GM18517 (cell line): ENCODE data around the gene STX3.
"Not testable (repeated sequence)": the region's sequence is repeated elsewhere in the genome, so short reads cannot be mapped to it uniquely, and the experiment has no call there.

Experiments
- ATAC-seq: cut with Tn5 transposase; IDR thresholded peaks from one replicate; pipeline ENCODE4 v1.9.1; 2021; ENCODE audit warnings: mild to moderate bottlenecking, moderate library complexity; ENCODE audit not compliant: unreplicated experiment

Gene STX3

DNA sequence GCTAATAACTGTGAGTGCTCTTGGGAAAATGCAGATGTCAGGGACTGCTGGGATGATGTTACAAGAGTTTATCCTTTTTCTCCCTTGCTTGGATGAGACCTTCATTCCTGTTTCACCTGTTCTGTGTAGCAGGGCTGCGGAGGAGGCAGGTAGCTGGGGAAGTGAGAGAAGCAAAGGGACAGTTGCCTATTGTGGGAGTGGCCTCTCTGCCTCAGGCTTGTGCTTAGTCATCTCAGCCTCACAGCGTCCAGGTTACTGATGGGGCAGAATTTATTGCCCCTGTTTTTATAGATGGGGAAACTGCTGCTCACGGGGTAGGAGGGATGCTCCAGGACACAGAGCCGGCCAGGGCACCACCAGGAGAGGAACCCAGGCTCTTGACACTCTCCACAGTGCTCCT, 1.7 kb downstream of the STX3 start:
- ATAC-seq: no peak

DNA sequence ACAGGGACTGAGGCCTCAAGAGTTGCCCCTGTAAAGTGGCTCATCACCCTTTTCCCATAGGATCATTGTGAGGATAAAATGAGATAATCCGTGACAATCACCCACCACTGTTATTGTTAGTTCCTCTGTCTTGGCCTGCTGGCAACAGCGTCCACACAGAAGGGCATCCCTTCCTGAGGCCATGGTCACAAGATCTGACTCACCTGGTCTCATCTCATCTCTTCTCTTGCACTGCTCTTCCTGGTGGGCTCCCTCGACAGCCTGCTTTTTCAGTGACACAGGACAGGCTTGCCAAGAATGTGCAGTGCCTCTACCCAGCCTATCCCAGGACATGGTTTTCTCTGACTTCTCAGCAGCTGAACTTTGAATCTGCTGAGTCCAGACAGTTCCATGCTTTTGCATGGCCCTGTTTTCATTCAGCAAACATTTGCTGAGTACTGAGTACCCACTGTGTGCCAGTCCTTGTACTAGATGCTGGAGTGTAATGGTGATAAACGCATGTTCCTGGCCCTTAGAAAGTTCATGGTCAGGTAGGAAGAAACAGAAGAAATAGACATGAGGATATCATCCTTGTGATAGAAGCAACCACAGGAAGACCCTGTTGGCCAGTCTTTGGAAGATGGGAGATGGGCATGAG, 3.3 kb downstream of the STX3 start:
- ATAC-seq: no peak

DNA sequence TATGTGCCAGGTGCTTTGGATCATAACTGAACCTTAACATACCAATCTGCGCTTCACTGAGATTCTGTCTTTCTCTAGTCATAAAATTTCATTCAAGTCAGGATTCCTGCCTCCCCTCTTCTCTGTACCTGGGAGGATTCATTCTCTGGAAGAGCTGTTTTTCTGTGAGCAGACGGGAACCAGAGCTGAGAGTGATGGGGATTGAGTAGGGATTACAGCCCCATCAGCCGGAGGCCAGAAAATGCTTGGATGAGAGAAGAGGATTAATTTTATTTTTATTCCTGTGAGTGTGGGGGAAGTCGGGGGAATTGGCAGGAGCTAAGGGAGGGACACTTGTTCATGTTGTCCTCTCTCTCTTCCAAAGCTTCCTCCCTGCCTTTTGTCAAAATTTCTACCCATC, 4.7 kb downstream of the STX3 start:
- ATAC-seq: no peak

DNA sequence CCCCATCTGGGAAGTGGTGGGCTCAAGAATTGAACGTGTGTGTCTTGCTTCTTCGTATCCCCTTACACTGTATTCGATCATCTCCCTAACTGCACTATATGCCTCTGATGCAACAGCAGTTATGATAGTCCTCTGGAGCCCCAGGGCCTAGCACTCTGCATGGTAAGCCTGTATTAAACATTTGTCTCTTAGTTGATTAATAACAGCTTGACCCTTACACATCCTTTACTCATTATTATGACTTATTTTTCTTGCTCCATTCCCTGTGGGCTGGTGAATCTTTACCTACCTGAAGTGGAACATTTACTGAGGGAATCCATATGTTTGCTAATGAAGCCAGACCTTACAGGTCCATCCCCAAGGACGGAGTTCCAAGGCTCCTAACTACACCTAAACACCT, 5.6 kb downstream of the STX3 start:
- no peak for ATAC-seq

DNA sequence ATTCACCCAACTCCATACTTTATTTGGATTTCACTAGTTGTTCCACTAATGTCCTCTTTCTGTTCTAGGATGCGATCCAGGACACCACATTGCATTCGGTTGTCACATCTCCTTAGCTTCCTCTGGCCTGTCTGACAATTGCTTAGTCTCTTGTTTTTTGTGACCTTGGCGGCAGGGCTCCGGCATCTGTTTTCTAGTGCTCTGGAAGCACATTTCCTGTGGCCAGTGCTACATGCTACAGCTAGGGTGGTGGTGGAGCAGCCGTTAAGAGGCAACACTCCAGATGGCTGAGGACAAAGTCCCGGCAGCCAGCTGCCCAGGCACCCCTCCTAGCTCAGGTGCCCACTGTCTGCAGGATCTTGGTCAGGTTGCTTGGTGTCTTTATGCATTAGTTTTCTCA, 6.8 kb downstream of the STX3 start:
- no peak for ATAC-seq

DNA sequence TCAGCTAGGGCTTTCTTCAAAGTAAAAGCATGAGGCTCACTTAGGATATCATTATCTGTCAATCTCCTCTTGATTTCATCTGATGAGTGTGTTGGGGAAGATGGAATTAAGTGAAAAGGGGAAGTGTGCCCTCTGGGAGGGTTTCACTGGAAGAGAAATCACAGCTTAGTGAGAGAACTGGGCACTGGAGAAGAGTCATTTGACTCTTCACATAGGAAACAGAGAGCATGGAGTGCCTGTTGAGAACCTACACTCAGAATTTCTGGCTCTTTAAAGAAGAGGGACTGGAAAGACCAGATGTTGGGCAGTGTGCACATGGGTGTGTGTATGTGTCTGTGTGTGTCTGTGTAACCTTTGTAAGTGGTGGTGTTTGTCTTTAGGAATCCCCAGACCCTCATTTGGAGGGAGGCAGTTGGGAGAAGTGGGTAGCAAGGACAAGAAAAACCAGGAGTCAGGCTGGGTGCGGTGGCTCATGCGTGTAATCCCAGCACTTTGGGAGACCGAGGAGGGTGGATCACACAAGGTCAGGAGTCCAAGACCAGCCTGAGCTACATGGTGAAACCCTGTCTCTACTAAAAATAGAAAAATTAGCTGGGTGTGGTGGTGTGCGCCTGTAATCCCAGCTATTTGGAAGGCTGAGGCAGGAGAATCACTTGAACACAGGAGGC, 10.0 kb downstream of the STX3 start:
- no peak for ATAC-seq

DNA sequence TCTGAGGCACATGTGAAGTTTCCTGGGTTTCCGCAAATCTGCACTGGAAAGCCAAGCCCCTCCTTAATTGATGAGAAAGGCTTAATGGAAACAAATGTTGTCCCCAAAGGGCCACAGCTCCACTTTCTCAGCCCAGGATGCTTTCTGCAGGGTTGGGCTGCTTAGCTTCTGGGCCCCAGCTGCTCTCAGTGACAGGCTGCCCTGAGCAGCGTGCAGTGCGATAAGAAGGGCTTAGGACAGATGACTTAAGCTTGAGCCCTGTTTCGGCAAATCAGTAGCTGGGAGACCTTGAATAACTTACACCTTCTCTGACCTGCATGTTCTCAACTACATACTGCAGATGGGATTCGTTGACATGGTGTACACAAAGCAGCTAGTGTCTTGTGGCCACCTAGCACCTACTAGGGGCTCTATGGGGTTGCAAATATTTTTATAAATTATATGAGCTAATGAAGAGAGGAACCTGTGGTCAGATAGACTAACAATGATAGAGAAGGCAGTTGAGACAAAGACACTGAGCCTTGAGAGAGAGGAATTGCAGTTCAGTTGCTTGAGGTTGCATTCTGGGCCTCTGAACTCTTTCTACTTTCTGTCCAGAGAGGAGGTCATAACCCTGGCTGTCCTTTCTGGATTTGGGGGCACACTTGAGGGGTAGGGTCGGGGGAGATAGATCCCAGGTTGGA, 11.5 kb downstream of the STX3 start:
- no peak for ATAC-seq

DNA sequence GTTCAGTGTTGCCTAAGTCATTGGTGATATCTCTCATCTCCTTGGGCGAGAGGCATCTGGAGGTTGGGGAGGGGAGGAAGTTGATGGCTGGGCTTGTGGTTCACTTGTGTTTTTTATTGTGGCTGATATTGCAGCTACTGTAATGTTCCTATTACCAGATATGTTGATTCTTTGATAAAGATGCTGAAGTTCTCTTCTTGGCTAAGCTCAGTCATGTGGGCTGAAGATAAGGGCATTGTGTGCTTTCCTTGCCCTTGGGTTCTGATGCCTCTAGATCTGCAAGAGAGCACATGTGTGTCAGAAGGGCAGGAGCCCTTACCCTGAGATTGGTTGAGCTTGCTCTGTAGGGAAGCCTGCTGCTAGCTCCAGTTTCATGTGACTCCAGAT, 12.0 kb downstream of the STX3 start:
- ATAC-seq: no peak

DNA sequence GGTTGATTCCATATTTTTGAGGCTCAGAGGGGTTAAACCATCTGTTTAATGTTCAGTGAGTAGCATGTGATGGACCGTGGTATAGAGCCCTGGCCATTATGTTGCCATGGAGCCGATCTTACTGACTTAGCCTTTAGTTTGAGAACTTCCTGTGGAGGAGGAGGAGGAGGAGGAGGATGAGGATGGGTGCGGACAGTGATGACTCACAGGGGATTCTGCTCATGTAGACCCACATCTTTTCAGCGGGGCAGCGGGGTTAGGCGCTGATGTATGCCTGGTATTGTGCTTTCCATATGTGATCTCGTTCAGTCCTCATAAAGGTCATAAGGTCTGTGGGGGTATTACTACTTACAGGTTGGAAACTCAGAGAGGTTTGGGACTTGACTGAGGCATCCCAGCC, 13.9 kb downstream of the STX3 start:
- ATAC-seq: no peak

DNA sequence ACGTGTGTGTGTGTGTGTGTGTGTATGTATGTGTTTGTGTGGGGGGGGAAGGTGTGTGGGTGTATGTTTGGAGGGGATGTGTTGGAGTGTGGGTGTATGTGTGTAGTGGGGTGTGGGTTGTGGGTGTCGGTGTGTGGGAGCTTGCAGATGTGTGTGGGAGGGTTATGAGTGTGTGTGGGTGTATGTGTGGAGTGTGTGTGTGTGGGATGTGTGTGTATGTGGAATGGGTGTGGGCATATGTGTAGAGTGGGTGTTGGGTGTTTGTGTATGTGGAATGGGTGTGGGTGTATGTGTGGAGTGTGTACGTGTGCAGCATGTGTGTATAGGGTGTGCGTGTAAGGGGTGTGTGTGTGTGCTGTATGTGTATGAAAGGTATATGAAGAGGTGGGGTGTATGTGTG, 14.7 kb downstream of the STX3 start:
- ATAC-seq: no peak

DNA sequence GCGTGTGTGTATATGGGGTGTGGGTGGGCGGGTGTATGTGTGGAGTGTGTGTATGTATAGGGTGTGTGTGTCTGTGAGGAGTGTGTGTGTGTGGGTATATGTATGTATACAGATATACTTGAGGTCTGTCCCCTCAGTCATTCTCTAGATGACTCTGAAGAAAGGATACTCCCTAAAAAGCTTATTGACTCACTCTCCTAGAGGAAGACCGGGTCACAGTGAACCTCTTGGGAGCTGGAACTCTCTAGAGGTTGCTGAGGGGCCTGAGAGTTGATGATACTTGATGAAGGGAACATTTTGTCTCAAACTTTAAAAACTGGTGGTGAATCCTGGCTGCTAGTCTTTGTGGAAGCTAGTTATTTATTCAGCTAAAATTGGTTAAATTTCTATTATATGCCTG, 15.1 kb downstream of the STX3 start:
- ATAC-seq: no peak

DNA sequence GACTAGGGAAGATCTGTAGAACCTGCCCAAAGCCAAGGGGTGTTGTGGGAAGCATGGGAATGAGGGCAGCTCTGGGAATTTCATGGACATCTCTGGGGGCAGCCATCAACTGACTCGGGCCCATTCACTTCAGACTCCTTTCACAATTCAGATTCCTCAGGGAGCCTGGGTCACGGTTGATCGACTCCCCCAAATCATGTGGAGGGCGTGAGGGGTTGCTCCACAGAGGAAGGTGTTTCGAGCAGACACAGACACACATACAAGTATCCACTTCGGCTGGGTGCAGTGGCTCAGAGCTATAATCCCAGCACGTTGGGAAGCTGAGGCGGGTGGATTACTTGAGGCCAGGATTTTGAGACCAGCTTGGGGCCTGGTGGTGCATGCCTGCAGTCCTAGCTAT, 15.7 kb downstream of the STX3 start:
- ATAC-seq: no peak

DNA sequence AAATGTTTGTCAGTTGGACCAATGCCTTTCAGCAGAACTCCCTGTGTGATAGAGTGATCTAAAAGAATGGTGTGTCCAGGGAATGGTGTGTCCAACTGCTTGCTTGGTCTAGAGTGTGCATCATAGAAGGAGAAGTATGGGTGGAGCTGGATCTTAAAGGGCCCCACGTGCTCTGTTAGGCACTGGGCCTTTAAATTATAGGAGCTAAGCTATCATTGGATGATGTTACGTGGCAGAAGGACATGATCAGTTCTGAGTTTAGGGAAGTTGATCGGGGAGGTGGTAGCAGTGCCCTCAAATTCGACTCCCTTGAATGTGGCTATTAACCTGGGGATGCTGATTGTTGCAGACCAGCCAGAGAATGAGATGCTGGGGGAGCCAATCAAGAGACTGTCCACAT, 16.4 kb downstream of the STX3 start:
- no peak for ATAC-seq

DNA sequence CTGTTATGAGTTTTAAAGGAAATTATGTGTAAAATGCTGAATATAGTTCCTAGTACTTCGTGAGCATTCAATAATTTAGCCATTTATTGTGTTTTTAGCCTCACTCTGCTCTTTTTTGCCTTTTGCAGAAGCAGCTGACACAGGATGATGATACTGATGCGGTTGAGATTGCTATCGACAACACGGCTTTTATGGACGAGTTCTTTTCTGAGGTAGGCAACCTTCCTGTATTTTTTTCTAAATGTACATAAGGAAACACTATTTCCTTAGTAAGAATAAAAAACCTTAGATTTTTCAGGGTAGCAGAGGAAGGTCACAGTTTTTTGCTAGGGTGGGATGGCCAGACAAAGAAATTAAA, 17.9 kb downstream of the STX3 start:
- no peak for ATAC-seq

DNA sequence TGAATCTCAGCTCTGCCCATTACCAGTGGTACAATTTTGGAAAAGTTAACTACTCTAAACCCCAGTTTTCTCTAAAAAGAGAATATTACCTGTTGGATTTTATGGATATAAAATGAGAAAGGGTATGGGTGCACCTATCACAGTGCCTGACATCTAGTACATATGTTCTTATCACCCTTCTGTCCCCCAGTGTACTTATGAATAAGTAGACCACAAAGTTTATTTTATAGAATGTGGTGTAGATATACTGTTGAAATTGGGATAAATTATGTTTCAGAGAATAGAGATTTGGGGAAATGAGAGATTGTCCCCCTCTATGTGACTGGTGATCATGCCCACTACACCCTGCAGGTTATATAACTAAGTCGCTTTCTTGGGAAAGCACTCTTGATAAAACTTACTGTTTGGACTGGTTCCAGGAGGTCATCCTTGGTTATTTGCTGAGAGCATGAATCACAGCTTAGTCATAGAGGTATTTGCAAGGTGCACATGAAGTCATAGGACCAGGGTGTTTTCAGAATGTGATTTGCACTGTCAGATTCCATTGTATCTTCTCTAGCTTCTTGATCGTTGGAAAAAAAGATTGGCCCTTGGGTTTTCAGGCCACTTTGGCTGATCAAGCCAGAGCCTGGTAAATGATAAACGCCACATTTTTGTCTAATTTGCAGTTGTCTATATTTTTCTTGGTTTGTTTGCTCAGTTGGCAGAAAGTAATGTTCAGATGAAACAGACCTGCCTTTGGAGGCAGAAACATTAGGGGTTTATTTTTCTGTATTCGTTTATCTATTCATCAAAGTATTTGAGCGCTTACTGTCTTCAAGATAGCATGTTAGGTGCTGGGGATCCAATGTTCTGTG, 21.3 kb downstream of the STX3 start:
- no peak for ATAC-seq

DNA sequence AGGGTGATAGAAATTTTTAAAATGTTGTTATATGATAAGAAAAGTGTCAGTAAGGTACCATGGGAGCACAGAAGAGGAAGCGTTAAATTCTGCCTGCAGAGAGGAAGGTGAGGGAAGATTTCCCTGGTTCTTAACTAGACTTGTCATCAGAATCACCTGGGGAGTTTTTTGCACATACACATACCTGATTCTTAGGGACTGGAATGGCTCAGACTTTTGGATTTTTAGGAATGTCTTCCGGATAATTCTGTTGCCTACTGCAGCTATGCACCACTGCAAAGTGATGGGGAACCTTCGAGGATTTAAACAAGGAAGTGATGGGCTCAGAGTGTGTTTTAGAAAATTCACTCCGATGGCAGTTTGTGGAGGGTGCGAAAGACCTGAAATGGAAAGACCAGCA, 21.9 kb downstream of the STX3 start:
- ATAC-seq: no peak

DNA sequence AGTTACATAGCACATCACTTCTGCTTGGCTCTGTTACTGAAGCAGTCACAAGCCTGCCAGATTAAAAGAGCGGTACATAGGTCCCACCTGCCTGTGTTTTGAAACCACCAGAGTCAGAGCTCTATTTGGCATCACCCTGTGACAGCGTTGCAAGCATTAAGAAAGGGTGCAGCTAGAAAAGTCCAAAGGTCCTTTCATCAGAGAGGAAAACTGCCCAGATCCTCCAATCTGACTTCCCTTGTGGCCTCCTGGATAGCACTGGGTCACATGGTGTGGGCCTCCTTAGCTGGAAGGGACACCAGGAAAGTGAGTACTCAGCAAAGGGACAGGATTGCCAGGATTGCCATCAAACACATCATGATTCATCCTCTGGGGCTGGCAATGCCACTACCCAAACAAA, 22.9 kb downstream of the STX3 start:
- no peak for ATAC-seq

DNA sequence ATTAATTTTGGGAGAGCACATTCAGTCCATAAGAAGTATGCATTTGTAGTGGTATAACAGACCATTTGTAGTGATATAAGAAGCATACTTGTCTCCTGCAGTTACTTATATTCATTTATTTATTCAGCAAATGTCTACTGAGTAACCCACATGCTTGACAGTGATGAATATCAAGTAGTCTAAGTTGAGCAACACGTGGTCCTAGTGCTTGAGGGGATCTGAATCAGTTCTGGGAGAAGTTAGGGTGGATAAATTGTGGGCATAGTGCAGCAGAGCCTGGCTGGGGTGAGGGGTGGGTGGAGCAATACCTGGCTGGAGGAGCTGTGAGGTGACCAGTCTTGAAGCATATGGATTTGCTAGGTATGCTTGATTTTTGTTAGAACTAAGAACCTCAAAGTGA, 24.3 kb downstream of the STX3 start:
- no peak for ATAC-seq

DNA sequence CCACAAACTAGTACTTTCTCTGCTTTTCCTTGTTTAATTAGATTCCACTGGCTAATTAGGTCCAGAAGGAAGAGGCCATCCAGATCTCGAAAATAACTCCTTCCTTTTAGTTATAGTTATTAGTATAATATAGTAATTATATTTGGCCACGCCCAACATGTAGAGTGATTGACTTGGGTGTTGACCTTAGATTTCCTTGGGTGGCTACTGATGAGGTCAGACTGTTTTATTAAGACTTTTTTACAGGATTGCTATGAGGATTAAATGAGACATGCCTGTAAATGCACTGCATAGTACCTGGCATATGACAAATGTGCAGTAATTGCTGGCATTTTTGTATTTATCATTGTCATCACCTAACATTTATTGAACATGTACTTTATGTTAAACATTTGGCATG, 26.9 kb downstream of the STX3 start:
- no peak for ATAC-seq

DNA sequence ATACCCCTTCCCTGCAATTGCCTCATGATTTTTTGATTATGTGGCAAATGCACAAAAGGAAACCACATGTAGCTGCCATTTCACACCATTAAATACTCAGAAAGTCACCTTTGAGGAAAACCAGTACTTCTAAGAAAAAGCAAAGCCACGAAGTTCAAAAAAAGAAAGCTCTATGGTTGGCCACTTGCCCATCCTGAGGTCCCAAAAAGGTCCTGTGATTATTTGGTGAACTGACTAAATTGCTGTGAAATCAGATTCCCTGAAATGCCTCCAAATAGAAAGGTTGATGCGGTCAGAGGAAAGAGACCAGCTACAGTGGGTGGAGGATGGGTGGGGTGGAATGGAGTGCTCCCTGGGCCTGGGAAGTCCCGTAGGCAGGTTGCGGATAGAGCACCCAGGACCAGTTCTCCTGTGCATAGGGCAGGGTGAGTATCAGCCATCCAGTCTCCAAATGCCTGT, 28.5 kb downstream of the STX3 start:
- ATAC-seq: no peak

DNA sequence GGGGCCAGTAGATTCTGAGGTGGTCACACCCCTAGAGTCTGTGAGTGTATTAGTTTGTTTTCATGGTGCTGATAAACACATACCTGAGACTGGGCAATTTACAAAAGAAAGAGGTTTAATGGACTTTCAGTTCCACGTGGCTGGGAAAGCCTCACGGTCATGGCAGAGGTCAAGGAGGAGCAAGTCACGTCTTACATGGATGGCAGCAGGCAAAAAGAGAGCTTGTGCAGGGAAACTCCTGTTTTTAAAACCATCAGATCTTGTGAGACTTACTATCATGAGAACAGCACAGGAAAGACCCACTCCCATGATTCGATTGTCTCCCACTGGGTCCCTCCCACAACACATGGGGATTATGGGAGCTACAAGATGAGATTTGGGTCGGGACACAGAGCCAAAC, 29.3 kb downstream of the STX3 start:
- ATAC-seq: not testable (repeated sequence)

DNA sequence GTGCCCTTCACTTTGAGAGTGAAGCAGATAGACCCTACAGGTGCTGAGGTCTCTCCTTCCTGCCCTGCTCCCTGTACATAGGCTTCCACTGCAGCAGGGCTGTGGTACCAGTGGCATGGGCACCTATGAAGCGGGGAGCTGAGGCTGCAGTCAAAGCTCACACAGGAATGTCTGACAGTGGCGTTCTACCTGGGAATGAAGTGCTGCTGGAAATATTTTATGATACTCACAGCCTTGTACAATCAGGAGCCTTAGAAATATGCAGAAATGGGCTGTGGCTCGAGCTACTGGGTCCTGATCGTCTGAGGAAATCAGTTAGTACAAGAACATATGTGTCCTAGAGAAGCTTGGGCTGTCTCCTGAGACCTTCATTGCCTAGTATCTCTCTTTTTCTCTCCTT, 30.6 kb downstream of the STX3 start:
- ATAC-seq: no peak
